Umbilical cord (tissue), 2 donors: ENCODE measurements around the gene RARRES1. TPM values are rescaled to one million over a fixed set of nuclear protein-coding genes. Genes with fewer than 3 reads are reported as not detected.

Experiments used
- DNase-seq: peaks from one replicate; pipeline ENCODE4 v3.0.0-alpha.2; 2015; ENCODE audit warnings: low spot score
- total RNA-seq: library from RNA; depleted of rRNA; stranded (reverse); fragments of >200 nt; gene quantifications from one replicate; pipeline ENCODE4 v1.2.3, GENCODE V29; 2014; ENCODE audit warnings: low replicate concordance; ENCODE audit not compliant: insufficient read depth

RARRES1 gene
- total RNA-seq, 1 donor from 2014 or later: 2.6 TPM

DNA sequence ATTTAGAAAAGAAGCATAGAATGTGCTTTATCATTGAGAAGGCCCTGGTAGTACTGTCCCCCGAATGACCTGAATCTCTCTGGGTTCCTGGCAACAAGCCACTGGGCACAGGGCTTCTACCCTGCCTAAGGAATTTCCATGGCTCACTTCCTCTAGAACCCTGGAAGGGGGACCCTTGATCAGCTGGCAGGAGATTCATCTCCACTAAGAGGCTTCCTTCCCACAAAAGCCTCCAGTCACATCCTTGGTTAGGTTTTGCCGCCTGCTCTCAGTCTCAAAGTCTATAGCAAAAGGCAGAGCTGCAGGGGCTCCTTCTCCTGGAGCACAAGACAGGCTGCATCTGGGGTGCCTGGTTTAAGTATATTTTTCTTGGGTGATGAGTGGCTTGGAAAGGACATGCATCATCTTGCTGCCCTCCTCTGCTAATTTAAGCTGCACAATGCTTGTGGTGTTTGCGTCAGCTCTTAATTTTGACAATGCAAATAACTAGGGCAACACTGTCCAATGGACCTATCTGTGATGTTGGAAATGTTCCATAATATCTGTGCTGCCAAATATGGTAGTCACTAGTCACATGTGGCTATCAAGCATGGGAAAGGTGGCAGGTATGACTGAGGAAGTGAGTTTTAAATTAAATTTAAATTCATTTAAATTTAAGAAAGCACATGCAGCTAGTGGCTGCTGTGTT lies 33.4 kb upstream of the RARRES1 start:
- no peak for DNase-seq

DNA sequence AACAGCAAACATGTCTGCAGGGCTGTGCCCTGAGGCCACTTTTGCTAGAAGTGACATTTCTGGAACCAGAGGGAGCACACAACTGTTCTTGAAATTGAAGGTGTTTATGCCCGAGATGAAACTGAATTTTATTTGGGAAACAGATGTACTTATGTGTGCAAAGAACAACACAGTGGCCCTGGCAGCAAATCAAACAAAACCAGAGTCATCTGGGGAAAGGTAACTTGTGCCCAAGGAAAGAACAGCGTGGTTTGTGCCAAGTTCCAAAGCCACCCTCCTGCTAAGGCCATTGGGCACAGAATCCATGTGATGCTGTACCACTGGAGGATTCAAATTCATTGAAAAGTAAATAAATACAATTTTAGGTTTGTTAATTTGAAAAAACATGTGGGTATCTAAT lies 31.2 kb upstream of the RARRES1 start:
- no peak for DNase-seq

DNA sequence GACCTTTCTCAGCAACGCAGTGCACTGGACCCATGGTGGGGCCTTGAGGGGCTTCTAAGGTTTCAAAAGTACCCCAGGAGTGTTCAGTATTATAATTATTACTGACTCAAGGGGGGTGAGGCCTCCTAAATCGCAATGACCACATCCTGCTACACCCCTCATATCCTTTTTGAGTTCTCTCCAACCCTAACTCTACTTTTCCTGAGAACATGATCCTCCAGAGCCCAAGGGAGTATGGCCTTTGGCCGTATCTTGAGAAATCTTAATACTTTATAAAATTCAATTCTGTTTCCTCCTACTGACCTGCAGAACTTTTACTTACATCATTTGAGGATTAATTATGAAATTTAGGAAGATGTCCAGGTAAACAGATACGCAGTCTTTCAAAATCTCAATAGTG lies 30.4 kb upstream of the RARRES1 start:
- DNase-seq: no peak

DNA sequence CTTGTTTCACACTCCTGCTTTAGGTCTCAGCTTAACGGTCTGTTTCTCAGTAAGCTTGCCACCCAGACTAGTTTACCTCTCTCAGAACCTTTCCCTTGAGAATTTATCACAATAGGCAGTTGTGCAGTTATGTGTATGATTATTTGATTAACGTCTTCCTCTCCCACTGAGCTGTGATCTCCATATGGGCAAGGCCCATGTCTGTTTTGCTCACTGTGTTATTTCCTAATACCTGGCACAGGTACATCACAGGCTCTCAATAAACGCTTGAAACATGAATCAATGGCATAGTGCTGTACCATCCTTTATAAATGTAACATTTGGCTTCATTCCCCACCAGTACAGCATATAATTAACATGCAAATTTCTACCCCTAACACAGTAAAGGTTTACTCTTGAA lies 29.1 kb upstream of the RARRES1 start:
- DNase-seq: no peak

DNA sequence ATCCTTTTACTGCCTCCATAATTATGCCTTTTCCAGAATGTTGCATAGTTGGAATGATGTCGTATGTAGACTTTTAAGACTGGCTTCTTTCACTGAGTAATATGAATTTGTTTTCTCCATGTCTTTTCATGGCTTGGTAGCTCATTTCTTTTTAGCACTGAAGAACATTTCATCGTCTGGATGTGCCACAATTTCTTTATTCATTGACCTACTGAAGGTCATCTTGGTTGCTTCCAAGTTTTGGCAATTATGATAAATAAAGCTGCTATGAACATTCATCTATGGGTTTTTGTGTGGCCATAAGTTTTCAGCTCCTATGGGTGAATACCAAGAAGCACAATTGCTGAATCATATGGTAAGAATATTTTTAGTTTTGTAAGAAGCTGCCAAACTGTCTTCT lies 23.2 kb upstream of the RARRES1 start:
- DNase-seq: no peak

- no peak for DNase-seq
Observed at GRCh38 chr3:158753854-158754253, 21.6 kb upstream of the RARRES1 start.

GRCh38 chr3:158751316-158751715 lies 19.1 kb upstream of the RARRES1 start:
- no peak for DNase-seq

GRCh38 chr3:158750016-158750415 lies 17.8 kb upstream of the RARRES1 start:
- DNase-seq: no peak

- no peak for DNase-seq
Observed at GRCh38 chr3:158749526-158749925, 17.3 kb upstream of the RARRES1 start.

GRCh38 chr3:158748237-158748828 lies 16.1 kb upstream of the RARRES1 start:
- DNase-seq: no peak

GRCh38 chr3:158747417-158747816 lies 15.2 kb upstream of the RARRES1 start:
- no peak for DNase-seq

GRCh38 chr3:158745551-158745950 lies 13.3 kb upstream of the RARRES1 start:
- no peak for DNase-seq

GRCh38 chr3:158744567-158745288 lies 12.5 kb upstream of the RARRES1 start:
- no peak for DNase-seq

DNA sequence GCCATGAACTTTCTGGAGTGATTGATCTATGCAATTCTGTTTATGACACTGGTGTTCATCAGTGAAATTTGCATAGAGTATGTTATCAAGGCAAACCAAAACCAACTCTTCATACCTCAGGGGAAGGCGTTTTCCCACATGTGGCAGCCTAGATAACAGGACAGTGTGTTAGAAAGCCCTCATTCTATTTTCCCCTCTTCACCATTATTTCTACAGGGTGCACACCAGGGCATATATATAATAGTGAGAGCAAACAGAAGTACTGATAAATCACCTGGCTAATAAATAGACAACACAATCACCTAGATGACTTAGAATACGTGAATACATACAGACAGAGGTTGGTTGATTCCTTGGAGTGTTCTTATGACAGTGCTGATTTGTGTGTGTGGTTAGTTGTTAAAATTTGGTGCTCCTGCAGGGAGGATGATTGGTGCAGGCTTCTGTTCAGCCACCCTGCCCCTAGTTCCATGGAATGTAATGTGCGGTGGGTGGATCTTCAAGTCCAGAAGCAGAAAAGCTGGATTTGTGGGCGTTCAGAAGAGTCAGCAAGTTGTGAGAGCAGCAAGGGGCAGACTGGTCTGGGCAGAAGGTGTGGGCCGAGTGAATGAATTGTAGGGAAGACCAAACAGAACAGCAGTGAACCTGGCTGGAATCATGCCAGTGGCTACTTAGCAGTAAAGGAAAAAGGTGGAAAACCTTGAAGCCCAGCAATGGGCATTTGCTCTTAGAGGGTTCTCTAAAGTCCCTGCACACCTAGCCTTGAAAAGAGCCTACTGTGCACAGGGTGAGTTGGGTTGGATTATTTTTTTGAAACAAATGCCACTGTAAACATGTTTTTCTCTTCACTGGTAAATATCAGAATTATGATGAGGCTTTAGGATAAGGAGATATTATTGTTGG lies 11.7 kb upstream of the RARRES1 start:
- DNase-seq: no peak

GRCh38 chr3:158742871-158743663 lies 10.8 kb upstream of the RARRES1 start:
- DNase-seq: no peak

DNA sequence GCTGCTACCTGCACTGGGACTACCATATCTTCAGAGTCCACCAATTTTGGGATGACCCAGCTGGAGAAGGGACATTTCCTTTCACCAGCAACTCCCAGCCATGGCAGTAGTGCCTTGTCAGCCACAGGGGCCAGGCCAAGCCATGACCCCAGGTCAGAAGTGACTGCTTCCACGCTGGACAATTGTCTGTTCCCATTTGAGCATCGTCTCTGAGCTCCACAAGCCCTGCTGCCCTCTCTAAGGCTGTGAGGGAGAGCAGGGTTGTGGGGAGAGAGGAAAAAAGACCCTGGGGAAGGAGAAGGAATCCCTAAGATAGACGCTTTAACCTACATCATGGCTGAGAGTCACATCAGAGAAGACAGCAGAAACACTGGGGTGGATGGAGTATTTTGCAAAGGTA lies 7.4 kb upstream of the RARRES1 start:
- DNase-seq: no peak

DNA sequence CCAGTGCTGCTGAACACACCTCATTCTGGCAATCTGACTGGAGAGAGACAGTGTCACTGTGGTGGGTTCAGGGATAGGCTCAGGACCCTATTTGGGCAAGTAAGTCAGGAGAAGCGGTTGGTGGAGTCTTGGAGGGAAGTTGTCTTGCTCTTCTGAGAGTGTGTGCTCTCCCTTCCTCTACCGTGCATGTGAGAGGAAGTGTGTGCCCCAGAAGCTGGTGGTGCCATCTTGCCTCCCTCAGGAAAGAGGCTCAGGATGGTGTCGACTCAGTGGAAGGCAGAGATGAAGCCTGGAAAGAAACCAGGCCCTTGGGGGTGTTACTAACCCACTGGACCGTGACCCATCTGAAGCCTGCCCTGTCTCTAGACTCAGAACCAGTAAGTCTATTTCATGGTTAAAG lies 6.8 kb upstream of the RARRES1 start:
- no peak for DNase-seq

DNA sequence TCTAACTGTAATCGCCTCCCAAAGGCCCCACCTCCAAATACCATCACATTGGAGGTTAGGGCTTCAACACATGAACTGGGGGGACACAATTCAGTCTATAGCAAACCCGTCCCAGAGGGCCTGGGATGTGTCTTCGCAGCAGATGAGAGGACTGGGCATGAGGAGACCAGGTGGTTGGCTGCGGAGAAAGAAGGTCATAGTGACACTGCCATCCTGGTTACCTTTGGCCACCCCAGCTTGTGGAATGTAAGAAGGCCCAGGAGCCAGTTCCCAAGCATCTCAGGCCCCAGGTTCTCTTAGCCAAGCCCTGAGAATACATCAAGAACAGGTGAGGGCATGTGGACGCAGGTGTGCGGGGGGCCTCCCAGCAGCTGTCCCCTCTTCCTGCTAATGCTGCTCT lies 6.4 kb upstream of the RARRES1 start:
- no peak for DNase-seq

- no peak for DNase-seq
Observed at GRCh38 chr3:158737976-158738615, 5.8 kb upstream of the RARRES1 start.

GRCh38 chr3:158737410-158737809 lies 5.2 kb upstream of the RARRES1 start:
- DNase-seq: no peak
